Activated CD8-positive, alpha-beta memory T cell treated with anti-CD3 and anti-CD28 coated beads, Interleukin-2, amount 50 U/mL, for 1 hour (primary cell): ENCODE results near the gene ING1.
"Not testable (repeated sequence)": the region's sequence is repeated elsewhere in the genome, so short reads cannot be mapped to it uniquely, and the experiment has no call there.

ENCODE experiments used
- DNase-seq: peaks from one replicate; pipeline ENCODE4 v3.0.0-alpha.2; 2020; ENCODE audit errors: extremely low read depth

ING1 gene, protein sequence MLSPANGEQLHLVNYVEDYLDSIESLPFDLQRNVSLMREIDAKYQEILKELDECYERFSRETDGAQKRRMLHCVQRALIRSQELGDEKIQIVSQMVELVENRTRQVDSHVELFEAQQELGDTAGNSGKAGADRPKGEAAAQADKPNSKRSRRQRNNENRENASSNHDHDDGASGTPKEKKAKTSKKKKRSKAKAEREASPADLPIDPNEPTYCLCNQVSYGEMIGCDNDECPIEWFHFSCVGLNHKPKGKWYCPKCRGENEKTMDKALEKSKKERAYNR

DNA sequence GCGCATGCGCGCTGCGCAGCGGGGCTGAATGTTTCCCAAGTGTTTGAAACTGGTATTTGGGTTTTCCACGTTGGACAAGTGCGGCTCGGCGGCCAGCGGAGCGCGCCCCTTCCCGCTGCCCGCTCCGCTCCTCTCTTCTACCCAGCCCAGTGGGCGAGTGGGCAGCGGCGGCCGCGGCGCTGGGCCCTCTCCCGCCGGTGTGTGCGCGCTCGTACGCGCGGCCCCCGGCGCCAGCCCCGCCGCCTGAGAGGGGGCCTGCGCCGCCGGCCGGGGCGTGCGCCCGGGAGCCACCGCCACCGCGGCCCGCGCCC lies at the start of gene ING1:
TSS of gene ING1 (plus strand) at position 59 of the 311 bp plus-strand sequence. CDS start 450 bp downstream, outside the sequence.
- DNase-seq: no peak

DNA sequence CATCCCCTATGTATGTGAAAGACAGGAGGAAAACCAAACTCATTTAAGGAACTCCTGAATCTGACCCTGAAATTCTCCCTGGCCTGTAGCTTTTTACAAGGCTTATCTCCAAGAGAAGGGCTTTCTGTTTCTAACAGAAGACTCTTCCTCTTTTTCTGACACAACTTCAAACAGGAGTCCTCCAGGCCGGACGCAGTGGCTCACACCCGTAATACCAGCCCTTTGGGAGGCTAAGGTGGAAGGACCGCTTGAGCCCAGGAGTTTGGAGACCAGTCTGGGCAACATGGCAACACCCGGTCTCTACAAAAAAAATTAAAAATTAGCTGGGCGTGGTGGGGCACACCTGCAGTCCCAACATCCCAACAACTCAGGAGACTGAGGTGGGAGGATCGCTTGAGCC lies 49.5 kb upstream of the ING1 start:
- DNase-seq: no peak

DNA sequence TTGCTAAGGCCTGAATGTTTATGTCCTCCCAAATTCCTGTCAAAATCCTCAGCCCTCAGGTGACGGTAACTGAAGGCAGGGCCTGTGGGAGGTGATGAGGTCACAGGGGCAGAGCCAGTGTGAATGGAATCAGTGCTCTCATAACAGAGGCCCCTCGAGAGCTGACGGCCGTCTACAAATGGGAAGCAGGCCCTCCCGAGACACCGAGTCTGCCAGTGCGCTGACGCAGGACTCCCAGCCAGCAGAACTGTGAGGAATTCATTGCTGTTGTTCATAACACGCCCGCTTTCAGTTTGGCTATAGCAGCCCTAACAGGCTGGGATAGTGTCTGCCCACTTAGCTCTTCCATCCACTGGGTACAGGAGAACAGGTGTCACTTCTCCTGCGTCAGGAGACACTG lies 48.8 kb upstream of the ING1 start:
- no peak for DNase-seq

DNA sequence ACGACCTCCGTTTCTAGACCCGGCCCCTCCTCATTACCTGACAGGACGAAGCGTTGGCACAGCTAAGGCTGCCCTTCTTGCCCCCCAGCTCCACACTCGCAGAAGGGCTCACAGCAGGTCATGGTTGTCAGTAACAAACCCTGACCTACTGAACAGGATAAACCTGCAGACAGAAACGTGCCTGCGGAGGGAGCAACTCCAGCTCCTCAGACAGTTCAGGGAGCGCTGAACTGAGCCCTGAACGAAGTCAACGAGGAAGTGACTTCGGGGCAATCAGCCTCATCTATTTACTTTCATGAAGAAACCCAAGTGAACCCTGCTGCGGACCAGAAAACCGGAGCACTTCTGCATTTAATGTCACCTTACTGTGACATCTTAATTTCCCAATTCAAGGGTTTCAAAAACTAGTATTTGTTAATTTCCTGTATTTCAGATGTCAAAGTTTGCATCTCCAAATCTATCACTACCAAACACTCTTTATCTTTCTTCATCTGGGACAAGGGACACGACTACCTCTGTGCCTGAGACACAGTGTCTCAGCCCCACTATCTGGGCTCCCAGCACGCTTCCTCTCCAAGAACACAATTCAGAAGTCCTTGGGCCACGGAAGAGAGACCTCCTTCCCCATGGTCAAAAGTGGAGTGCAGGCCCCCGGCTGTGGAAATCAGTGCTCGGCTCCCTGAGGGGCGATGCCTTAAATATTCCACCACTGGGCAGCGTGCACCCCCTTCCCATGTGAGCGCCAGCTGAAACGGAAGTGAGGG lies 47.8 kb upstream of the ING1 start:
- no peak for DNase-seq

DNA sequence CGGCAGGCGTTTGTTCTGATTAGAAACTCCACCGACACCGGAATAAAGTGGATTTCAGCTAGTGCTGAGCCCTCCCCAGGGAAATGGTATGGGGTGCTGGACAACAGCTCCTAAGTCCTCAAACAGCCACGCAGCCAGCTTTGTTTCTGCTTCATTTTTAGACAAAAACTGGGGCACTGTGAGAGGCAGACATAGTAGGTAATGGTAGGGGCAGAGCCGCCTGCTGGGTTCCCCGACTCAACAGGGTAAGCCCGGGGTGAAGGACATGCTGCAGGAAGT lies 47.3 kb upstream of the ING1 start:
- DNase-seq: no peak

DNA sequence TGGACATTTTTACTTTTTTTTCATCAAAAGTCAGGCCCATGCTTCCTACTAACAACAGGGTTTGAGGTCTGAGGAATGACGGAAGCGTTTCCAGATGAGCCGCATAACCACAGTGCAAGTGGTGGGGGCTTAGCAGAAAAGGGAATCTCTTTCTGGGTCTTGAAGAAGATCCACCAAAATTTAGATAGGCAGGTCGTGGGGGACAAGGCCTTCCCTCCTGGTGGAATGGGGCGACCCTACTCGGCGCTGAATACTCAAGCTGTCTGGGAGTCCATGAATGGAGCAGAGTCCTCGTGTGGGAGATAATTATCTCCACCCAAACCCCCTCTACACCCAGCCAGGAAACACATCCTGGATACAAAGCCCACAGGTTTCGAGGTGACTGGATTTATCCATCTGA lies 44.5 kb upstream of the ING1 start:
- DNase-seq: no peak

DNA sequence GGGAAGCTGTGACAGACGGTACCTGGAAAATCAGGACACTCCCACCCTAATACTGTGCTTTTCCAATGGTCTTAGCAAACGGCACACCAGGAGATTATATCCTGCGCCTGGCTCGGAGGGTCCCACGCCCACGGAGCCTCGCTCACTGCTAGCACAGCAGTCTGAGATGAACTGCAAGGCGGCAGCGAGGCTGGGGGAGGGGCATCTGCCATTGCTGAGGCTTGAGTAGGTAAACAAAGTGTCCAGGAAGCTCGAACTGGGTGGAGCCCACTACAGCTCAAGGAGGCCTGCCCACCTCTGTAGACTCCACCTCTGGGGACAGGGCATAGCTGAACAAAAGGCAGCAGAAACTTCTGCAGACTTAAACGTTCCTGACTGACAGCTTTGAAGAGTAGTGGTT lies 43.7 kb upstream of the ING1 start:
- not testable (repeated sequence) for DNase-seq

DNA sequence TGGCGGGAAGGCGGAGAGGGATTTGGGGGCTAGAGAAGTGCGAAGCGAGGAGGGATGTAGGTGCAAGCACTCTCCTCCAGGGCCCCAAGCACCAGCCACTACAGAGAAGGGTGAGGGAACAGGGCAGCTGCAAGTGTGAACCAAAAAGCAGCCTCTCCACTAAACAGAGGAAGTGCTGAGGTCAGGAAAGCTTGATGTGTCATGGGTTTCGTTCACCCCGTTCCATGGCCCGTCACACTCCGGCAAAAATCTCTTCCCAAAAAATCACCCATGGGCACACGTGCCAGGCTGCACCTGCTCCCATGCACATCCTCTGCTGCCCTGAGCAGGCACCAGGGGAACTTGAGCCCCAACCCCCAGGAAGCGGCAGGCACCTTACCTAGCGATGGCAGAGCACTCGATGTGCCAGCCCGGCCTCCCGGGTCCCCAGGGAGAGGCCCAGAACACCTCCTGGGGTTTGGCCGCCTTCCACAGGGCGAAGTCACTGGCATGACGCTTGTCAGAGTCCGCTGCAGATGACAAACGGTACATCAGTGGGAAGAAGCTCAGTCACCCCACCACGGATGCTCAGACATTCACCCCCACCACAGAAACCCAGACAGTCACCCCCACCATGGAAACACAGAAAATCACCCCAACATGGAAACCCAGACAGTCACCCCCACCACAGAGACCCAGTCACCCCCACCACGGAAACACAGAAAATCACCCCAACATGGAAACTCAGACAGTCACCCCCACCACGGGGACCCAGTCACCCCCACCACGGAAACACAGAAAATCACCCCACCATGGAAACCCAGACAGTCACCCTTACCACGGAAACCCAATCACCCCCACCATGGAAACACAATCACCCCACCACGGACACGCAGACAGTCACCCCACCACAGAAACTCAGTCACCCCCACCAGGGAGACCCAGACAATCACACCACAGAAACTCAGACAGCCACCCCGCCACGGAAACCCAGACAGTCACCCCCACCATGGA lies 36.6 kb upstream of the ING1 start:
- DNase-seq: no peak

DNA sequence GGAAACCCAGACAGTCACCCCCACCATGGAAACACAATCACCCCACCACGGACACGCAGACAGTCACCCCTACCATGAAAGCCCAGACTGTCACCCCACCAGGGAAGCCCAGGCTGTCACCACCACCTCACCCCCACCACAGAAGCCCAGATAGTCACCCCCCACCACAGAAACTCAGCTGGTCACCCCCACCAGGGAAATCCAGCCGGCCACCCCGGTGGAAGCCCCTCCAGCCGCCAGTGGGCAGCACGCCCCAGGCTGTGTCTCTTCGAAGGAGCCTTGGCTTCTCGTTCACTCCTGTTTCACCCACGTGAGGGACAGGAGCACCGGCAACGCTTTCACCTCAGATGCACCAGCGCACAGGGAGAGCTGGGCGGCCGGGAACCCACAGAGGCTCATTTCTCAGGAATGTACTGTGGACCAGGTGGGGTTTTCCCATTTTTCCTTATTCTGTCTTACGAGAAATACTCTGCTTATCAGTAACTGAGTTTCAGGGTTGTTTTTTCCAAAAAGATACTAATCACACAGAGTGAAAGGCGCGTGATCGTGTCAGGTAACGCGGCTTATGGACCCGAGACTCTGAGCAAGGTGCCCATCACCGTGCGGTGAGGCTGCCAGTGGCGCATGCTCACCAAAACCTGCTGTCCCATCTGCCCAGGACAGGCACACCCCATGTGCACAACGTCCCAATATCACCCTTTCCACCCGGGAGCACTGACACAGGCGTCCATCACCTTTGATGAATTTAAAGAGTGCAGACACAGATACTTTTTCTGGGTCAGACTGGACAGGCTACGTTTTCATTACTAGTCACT lies 35.6 kb upstream of the ING1 start:
- no peak for DNase-seq

DNA sequence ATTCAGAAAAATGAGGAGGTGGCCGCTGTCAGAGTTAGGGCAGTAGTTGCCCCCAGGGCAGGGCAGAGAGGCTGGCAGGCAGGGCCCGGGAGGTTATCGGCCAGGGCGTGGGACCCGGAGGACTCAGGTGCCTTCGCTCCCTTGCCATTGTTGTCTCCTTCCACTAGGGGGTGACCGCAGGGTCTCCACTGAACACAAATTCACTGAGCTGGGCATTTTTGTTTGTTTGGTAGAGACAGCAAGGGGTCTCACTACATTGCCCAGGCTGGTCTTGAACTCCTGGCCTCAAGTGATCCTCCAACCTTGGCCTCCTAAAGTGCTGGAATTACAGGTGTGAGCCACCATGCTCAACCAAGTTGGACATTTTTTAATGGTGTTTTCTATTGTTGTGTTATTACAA lies 32.6 kb upstream of the ING1 start:
- no peak for DNase-seq

DNA sequence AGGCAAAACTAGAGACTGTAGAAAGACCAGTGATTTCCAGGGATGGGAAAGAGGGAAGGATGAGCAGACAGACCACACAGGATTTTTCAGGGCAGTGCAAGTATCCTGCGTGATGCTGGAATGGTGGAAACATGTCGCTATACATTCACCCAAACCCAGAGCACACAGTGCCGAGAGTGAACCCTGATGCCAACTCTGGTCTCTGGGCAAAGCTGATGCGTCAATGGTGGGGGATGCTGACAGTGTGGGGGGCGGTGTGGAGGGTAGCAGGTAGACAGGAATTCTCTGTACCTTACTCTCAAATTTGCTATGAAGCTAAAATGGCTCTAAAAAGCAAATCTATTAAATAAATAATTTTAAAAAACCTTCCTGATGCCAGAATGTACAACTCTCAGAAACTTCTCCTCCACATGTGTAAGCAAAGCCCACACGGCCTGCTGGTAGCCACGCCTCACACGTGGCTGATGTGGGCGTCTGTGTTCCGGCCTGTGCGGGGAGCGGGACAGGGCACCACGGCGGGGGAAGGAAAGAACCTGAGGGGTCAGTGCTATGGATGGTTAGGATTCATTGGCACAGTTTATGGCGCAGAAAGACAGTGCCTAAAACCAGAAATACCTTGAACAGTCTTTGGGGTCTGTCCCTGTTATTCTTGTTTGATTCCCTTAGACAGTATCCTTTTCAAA lies 31.5 kb upstream of the ING1 start:
- no peak for DNase-seq

DNA sequence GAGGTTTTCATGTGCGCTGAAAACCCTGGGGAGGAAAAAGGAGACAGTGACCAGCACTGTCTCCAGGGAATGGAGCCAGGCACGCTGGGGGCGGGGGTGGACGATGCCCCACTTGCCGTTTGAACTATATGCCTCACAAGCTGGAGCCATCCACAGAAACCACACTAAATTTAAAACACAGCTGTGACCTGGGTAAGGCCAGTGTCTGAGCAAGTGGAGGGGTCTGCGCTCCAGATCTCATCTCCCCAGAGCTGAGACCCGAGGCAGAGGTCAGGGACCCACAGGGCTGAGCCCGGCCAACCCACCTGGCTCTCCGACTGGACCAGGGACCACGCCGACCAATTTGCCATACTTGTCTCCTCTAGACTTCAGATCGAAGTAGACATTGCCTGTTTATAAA lies 30.8 kb upstream of the ING1 start:
- DNase-seq: no peak

DNA sequence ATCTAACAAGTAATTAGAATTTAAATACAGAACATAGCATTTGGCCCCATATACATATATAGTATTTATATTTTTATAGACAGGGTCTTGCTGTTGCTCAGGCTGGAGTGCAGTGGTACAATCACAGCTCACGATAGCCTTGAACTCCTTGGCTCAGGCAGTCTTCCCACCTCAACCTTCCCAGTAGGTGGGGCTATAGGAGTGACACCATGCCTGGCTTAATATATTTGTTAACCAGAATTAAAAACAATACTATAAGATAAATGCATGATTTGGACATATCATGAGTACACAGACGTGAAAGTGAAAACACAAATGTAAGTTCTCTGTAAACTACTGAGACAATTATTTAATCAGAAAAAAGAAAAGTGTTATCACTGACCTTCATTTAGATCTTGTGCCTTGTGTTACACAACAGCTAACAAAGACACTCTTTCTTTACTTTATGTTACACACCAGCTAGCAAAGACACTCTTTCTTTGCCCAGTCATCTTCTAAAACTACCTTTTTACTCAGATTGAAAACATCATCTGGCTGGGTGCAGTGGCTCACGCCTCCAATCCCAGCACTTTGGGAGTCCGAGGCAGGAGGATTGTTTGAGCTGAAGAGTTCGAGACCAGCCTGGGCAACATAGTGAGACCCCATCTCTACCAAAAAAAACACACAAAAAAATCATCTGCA lies 30.2 kb upstream of the ING1 start:
- DNase-seq: no peak

DNA sequence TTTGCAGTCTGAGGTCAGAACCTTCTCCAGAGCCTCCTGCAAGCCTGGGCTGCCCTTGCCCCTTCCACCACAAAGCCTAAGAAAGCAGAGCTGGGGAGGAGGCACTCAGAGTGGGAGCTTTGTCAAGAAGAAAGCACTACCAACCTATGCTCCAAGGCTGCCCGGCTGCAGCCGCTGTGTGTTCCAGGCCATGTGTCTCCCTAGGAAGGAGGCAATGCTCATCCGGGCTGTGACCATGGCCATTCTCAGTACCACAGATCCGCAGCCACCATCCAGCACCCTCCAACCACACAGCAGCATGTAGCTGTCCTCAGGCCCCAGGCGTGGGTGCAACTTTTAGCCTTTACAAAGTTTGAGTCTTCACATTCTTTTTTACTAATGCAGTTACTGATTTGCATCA lies 29.6 kb upstream of the ING1 start:
- DNase-seq: no peak

DNA sequence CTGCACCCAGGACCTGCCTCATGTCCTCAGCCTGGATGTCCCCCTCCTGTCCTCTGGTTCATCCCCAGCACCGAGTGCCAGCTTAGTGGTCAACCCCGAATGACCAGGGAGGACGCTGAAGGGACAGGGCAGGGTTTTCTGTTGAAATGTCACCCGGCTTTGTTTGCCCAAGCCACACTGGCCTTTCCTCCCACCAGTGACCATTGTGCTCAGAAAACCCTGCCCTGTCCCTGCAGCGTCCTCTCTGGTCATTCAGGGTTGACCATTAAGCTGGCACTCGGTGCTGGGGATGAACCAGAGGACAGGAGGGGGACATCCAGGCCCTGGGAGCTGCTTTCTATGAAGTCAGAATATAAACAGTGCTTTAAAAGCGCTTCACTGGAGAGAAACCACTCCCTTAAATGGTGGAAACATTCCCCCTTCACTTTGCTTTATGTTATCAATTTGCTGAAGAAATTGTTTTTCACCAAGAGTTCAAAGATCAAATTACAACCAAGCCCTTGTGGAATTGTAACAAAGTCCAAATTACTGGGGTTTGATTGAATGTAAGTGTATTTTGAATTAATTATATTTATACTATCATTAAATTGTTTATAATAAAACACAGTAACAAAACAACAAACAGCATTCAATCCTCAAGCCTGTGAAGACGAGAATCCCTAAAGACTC lies 29.0 kb upstream of the ING1 start:
- DNase-seq: no peak

DNA sequence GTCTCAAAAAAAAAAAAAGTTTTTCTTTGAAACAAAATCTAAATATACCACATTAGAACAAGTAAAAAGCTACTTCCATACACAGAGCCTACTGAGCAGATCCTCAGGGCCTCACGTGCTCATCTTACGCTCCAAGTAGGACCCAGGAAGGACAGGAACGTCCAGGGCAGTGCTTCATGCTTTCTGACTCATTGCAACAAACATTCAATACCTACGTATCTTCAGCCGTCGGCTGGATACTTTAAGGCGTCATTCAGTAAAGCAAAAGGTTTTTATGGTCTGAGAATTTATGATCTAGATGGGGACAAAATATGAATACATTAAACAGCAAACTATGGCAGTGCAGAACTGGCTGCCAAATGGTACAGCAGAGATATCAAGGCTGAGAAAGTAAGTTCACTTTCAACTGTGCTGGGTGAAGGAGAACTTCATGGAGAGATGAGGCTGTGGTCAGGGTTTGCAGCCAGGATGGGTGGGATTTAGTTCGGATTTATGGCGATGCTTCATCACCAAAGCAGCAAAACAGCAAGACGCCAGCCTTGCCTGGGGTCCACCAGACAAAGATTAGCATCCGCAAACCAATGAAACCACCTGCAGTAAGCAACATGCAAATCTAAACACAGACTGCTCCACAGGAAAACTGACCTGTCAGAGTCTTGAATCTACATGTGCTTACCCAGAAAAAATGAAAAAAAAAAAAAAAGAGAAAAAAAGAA lies 28.0 kb upstream of the ING1 start:
- no peak for DNase-seq

DNA sequence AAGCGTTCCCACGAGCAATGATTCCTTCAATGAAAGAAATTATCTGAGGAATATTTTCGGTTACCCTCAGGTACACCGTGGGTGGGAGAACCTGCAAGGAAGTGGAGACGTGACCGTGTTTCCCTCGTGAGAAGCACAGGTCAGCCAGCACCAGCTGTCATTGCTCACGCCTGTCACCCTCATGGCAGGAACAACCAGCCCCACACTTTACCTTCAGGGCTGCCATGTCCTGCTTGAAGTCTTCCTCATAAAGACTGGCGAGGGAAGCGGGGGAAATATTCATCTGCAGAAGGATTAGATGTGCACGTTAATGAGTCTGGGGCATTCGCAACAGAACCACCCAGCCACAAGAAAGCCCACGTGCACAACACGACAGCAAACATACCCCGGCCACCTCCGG lies 25.8 kb upstream of the ING1 start:
- no peak for DNase-seq

DNA sequence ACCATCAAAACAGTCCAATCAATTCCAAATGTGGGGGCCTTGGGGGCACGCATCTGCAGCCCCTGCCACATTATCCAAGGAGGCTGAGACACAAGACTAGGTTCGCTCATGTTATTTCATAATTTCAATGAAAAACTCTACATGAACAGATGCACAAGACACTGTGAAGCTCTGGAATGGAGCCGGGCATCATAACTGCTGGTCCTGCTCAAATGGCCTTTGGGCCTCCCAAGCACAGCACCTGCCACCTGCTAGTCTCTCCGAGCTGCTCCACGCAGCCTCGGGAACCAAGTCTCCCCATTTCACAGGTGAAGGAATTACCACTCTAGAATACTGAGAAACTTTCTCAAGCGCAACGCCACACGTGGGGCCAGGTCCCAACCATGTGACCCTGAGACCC lies 24.5 kb upstream of the ING1 start:
- DNase-seq: no peak

DNA sequence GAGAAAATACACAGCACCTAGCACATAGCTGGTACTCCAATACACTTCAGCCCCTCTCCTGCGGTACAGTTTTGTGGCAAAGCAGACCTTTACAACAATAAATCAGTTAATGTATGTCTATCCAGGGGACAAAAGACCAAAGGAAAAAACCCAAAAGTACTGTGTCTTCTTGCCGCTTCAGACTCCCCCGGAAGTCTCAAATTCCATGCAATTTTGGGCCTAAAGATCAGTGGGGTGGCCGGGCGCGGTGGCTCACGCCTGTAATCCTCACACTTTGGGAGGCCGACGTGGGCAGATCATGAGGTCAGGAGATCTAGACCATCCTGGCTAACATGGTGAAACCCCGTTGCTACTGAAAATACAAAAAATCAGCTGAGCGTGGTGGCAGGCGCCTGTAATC lies 23.8 kb upstream of the ING1 start:
- DNase-seq: no peak

DNA sequence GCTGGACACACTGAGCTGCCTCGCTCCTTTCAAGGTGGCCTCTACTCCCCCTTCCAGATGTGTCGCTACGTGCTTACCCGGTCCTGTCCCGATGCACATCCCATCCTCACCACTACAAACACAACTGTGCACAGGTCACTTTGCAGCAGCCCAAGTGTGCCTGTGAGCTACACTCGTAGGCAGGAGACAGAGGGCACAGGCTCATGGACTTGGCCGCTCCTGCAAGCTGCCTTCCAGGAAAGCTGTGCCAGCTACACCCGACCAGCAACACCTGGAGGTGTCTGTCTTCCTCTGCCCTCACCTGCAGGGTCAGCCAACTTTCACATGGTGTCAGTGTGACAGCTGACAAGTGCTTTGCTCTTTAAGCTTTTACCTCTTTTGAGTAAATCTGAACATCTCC lies 23.0 kb upstream of the ING1 start:
- DNase-seq: no peak
